ENCODE measurements around the gene FOXD3. TPM values are rescaled to one million over a fixed set of nuclear protein-coding genes. Genes with fewer than 3 reads are reported as not detected.

The FOXD3 gene
- total RNA-seq, 4 donors from 2014 or later: 1.2 to 7.0 (median 4.4) TPM

DNA sequence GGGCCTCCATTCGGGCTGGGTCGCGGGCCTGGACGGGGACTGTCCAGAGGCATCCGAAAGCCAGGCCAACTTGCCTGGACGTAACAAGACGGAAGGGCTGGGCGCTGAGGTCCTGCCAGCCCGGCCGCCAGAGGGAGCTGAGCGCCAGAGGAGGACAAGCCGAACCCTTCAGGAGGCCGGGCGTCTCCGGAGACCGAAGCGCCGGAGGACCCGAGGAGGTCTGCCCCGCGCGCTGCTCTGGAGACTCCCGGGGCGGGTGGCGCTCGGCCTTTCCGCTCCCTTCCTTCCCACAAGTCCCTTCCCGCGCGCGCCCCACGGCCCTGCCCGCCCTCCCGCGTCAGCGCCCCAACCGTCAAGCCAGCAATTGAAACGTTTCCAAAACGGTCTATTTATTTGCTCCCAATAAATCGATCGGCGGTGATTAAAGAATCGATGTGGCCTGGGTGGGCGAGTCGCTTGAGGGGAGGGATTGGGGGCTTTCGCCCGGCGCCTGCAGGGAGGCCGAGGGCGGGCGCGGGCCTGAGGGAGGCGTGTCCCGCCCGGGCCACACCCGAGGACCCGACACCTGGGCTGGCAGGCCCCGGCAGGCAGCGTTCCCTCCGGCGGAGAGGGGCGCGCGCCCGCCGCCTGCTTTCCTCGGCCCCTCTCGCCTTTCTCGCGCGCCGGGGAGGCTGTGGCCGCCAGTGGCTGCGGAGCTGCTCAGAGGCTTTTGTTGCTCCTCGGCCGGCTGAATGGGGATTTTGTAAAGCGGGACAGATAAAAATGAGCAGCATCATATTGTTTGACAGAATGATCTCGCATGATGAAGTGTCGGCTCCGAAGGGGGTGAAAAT lies 5.2 kb upstream of the FOXD3 start:
- DNase-seq (ENCODE audit: extremely low spot score): no peak
- 2% methylated on average over 40 of the region's 80 CpGs for WGBS
- peaks cover 26 to 91% (median 63%) of the 10 kb centered on the region in 4 donors for H3K27me3 ChIP-seq

GRCh38 chr1:63317817-63318152 lies 4.6 kb upstream of the FOXD3 start:
- H3K27ac ChIP-seq (replicated peaks in 1 of 4): peak overlapping the region; percentile 26 to 71 (median 37)
- intact Hi-C loops (cut with DNase I): loop anchor here (10.0 kb wide), 1 partner anchor 127 kb away; no protein-coding TSS in a partner anchor
- peaks cover 21 to 53% (median 34%) of the 10 kb centered on the region in 4 donors for H3K4me1 ChIP-seq
- H3K27me3 ChIP-seq: peaks cover 32 to 94% (median 69%) of the 10 kb centered on the region in 4 donors
- 12% methylated on average over 14 of the region's 14 CpGs for WGBS
- TF ChIP-seq POLR2A (IDR thresholded peaks at IDR 0.05; ENCODE audit: low read depth) (no peak), CTCF (IDR thresholded peaks at IDR 0.05) (no peak), POLR2AphosphoS5 (IDR thresholded peaks at IDR 0.05) (no peak), EP300 (IDR thresholded peaks at IDR 0.05) (no peak)
- H3K9me3 ChIP-seq: peaks cover 0 to 4% (median 0%) of the 10 kb centered on the region in 4 donors
- H3K36me3 ChIP-seq: no peaks in the 10 kb centered on the region
- DNase-seq (ENCODE audit: extremely low spot score): no peak
- peak overlapping the region; percentile 48 to 61 (median 52) for H3K4me3 ChIP-seq

More for the DNA sequence above, 5.2 kb upstream of the FOXD3 start:
- intact Hi-C loops (cut with DNase I): loop anchor here (10.0 kb wide), 1 partner anchor 128 kb away; no protein-coding TSS in a partner anchor
- H3K9me3 ChIP-seq: peaks cover 0 to 4% (median 0%) of the 10 kb centered on the region in 4 donors
- peak overlapping the region; percentile 48 to 61 (median 52) for H3K4me3 ChIP-seq
- TF ChIP-seq POLR2A (IDR thresholded peaks at IDR 0.05; ENCODE audit: low read depth) (no peak), CTCF (IDR thresholded peaks at IDR 0.05) (peak; percentile 36 to 65 (median 44)), POLR2AphosphoS5 (IDR thresholded peaks at IDR 0.05) (peak; percentile 12 to 21)
- H3K4me1 ChIP-seq: peaks cover 15 to 47% (median 28%) of the 10 kb centered on the region in 4 donors
- no peaks in the 10 kb centered on the region for H3K36me3 ChIP-seq
- peak overlapping the region; percentile 26 to 71 (median 37) for H3K27ac ChIP-seq (replicated peaks in 1 of 4)

GRCh38 chr1:63318201-63318979 lies 4.0 kb upstream of the FOXD3 start:
- intact Hi-C loops (cut with DNase I): loop anchor here (10.0 kb wide), 1 partner anchor 126 kb away; no protein-coding TSS in a partner anchor
- WGBS: 25% methylated on average over 27 of the region's 28 CpGs
- TF ChIP-seq EP300 (IDR thresholded peaks at IDR 0.05) (no peak), POLR2A (IDR thresholded peaks at IDR 0.05; ENCODE audit: low read depth) (no peak), POLR2AphosphoS5 (IDR thresholded peaks at IDR 0.05) (no peak), CTCF (IDR thresholded peaks at IDR 0.05) (no peak)
- Histone ChIP-seq H3K9me3 (peaks cover 0 to 4% (median 0%) of the 10 kb centered on the region in 4 donors), H3K4me1 (peaks cover 23 to 59% (median 40%) of the 10 kb centered on the region in 4 donors), H3K36me3 (no peaks in the 10 kb centered on the region), H3K27ac (replicated peaks in 1 of 4) (peak overlapping the region in 1 of 4 donors; percentile 27), H3K27me3 (peaks cover 34 to 98% (median 74%) of the 10 kb centered on the region in 4 donors), H3K4me3 (no peak overlapping the region)
- DNase-seq (ENCODE audit: extremely low spot score): no peak

DNA sequence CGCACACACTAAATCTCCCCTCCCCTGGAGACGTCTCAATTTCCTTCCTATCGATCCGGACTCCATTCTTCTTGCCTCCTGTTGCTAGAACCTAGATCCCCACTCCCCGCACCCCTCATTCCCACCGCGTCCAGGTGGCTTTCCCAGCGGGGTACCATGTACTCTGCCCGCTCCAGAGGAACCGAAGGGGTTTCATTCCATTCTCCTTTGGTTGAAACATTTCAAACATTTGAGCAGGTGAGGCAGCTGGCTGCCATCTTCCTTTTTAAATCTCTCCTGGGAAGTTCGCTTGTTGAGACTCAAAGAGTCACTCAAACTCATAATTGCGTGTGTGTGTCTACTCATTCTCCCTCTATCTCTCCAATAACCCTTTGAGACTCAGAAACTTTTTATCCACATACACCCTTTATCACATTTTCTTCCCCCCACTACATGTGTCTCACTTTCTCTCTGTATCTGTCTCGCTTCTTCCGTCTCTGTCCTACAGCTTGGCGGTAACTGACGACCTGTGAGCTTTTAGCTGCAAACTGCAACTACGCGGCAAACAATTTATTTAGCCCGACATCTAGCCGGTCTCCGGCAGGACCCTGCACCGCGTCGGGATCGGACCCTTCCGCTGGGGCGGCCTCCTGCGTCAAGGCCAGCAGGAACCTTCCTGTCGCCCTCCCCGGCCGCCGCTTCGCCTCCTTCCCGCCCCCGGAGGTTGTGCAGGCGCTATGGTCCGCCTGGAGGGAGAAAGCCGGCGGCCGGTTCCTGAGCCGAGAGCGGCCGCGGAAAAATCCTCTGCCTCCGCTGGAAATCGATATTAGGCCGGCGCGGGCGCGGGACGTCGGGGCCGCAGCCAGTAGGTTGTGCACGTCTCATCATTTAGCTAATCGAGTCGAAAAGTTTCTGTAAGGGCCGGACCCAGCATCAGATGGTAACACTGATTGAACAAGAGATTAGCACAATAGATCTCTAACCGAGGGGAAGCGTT lies 3.0 kb upstream of the FOXD3 start:
- TF ChIP-seq EP300 (IDR thresholded peaks at IDR 0.05): no peak
- no peak for TF ChIP-seq CTCF (IDR thresholded peaks at IDR 0.05)
- TF ChIP-seq POLR2A (IDR thresholded peaks at IDR 0.05; ENCODE audit: low read depth): no peak
- no peak for TF ChIP-seq POLR2AphosphoS5 (IDR thresholded peaks at IDR 0.05)
- WGBS: 14% methylated on average over 32 of the region's 60 CpGs
- intact Hi-C loops (cut with DNase I): loop anchor here (10.0 kb wide), 2 partner anchors 125 to 215 kb away; no protein-coding TSS in a partner anchor
- Histone ChIP-seq H3K36me3 (no peaks in the 10 kb centered on the region), H3K27ac (replicated peaks in 1 of 4) (peak overlapping the region in 3 of 4 donors; percentile 3 to 20 (median 15)), H3K27me3 (peaks cover 39 to 100% (median 80%) of the 10 kb centered on the region in 4 donors), H3K4me1 (peaks cover 27 to 69% (median 49%) of the 10 kb centered on the region in 4 donors), H3K9me3 (peaks cover 0 to 4% (median 0%) of the 10 kb centered on the region in 4 donors), H3K4me3 (peak overlapping the region; percentile 2 to 41 (median 20))
- DNase-seq (ENCODE audit: extremely low spot score): peak; percentile 81

Data from esophagus muscularis mucosa (tissue), 4 donors.